Mesothelial cell of epicardium (in vitro differentiated cells): ENCODE measurements around the gene NINL. TPM values are rescaled to one million over a fixed set of nuclear protein-coding genes. Genes with fewer than 3 reads are reported as not detected.

Experiments used
- DNase-seq, 2 experiments: peaks; one replicate each; pipeline ENCODE4 v3.0.0; 2021; ENCODE audit warnings: low spot score in 2 of 2; ENCODE audit not compliant: unreplicated experiment in 2 of 2
- H3K27ac Mint-ChIP-seq: 2 replicates; pipeline ENCODE4 v1.8.0; 2021; ENCODE audit warnings: mixed read lengths
- H3K27me3 Mint-ChIP-seq: 2 replicates; pipeline ENCODE4 v1.8.0; 2021; ENCODE audit warnings: low read depth, mixed read lengths
- H3K36me3 Mint-ChIP-seq: 2 replicates; pipeline ENCODE4 v1.8.0; 2021; ENCODE audit warnings: mixed read lengths
- H3K4me1 Mint-ChIP-seq: 2 replicates; pipeline ENCODE4 v1.8.0; 2021; ENCODE audit warnings: mixed read lengths
- H3K4me3 Mint-ChIP-seq: 2 replicates; pipeline ENCODE4 v1.8.0; 2021; ENCODE audit warnings: mild to moderate bottlenecking, moderate library complexity, mixed read lengths
- H3K9me3 Mint-ChIP-seq: 2 replicates; pipeline ENCODE4 v1.8.0; 2021; ENCODE audit warnings: mixed read lengths
- CTCF ChIP-seq: fragments of 200-600 bp; sonication (generic); IDR thresholded peaks from one replicate; pipeline ENCODE4 v1.5.0; 2021; ENCODE audit warnings: antibody characterized with exemption; ENCODE audit not compliant: unreplicated experiment
- total RNA-seq: library from RNA; stranded (reverse); gene quantifications from 3 replicates; pipeline ENCODE4 v1.2.1, GENCODE V29; 2021

The NINL gene
- total RNA-seq, 1 donor from 2014 or later = 85.9 TPM

GRCh38 chr20:25535762-25536161 is 49.6 kb downstream of the NINL start:
- Mint-ChIP-seq H3K4me3 (no peak overlapping the region), H3K27me3 (no peaks in the 10 kb centered on the region), H3K9me3 (peaks cover under 1% of the 10 kb centered on the region), H3K4me1 (peaks cover 29% of the 10 kb centered on the region), H3K36me3 (peaks cover 19% of the 10 kb centered on the region), H3K27ac (peak overlapping the region; percentile 32)
- TF ChIP-seq CTCF = no peak
- no peak for DNase-seq

- no peak for DNase-seq
- peaks cover 25% of the 10 kb centered on the region for H3K4me1 Mint-ChIP-seq
- H3K36me3 Mint-ChIP-seq = peaks cover 24% of the 10 kb centered on the region
- no peaks in the 10 kb centered on the region for H3K27me3 Mint-ChIP-seq
- no peak for TF ChIP-seq CTCF
- H3K4me3 Mint-ChIP-seq = no peak overlapping the region
- H3K27ac Mint-ChIP-seq = no peak overlapping the region
- H3K9me3 Mint-ChIP-seq = peaks cover 7% of the 10 kb centered on the region
Observed at GRCh38 chr20:25534845-25535244, 50.5 kb downstream of the NINL start.

GRCh38 chr20:25533920-25534700 is 51.2 kb downstream of the NINL start:
- DNase-seq = no peak
- Mint-ChIP-seq H3K9me3 (peaks cover 10% of the 10 kb centered on the region), H3K4me1 (peaks cover 25% of the 10 kb centered on the region), H3K27me3 (no peaks in the 10 kb centered on the region), H3K36me3 (peaks cover 28% of the 10 kb centered on the region), H3K4me3 (no peak overlapping the region), H3K27ac (no peak overlapping the region)
- no peak for TF ChIP-seq CTCF

GRCh38 chr20:25532971-25533391 is 52.4 kb downstream of the NINL start:
- Mint-ChIP-seq H3K27me3 (no peaks in the 10 kb centered on the region), H3K27ac (peak overlapping the region; percentile 78), H3K36me3 (peaks cover 30% of the 10 kb centered on the region), H3K4me3 (no peak overlapping the region), H3K4me1 (peaks cover 25% of the 10 kb centered on the region), H3K9me3 (peaks cover 10% of the 10 kb centered on the region)
- TF ChIP-seq CTCF = no peak
- no peak for DNase-seq

- Mint-ChIP-seq H3K36me3 (peaks cover 26% of the 10 kb centered on the region), H3K4me3 (no peak overlapping the region), H3K4me1 (peaks cover 25% of the 10 kb centered on the region), H3K9me3 (peaks cover 10% of the 10 kb centered on the region), H3K27me3 (no peaks in the 10 kb centered on the region), H3K27ac (no peak overlapping the region)
- TF ChIP-seq CTCF = no peak
- no peak for DNase-seq
Observed at GRCh38 chr20:25532015-25532751, 53.1 kb downstream of the NINL start.
